IPS DF 6.9 (cell line): ENCODE results near the gene ROPN1.
A peak's percentile ranks its signal among the peaks of the same experiment; 100 is the strongest.
"Not testable (repeated sequence)": the region's sequence is repeated elsewhere in the genome, so short reads cannot be mapped to it uniquely, and the experiment has no call there.

Source experiments
- DNase-seq: peaks from one replicate; pipeline ENCODE4 v3.0.0-alpha.2; 2013; ENCODE audit warnings: low read depth, low spot score
- H3K27ac ChIP-seq: one replicate; pipeline ENCODE4 v1.5.1; 2013; ENCODE audit warnings: low read length, control low read depth
- H3K27me3 ChIP-seq: 2 replicates; pipeline ENCODE4 v1.6.1; 2013; ENCODE audit warnings: mild to moderate bottlenecking, low read length; ENCODE audit not compliant: control insufficient read depth, insufficient read depth
- H3K36me3 ChIP-seq: 2 replicates; pipeline ENCODE4 v1.6.1; 2013; ENCODE audit warnings: low read length; ENCODE audit not compliant: control insufficient read depth, insufficient read depth
- H3K4me1 ChIP-seq: 2 replicates; pipeline ENCODE4 v1.6.1; 2013; ENCODE audit warnings: low read length; ENCODE audit not compliant: control insufficient read depth, insufficient read depth
- H3K4me3 ChIP-seq: 2 replicates; pipeline ENCODE4 v1.5.1; 2013; ENCODE audit warnings: mild to moderate bottlenecking, low read length
- H3K9me3 ChIP-seq: 2 replicates; pipeline ENCODE4 v1.6.1; 2013; ENCODE audit warnings: low read length, inconsistent platforms; ENCODE audit not compliant: control insufficient read depth, insufficient read depth
- WGBS: extraction: QIAGEN DNeasy Blood & Tissue Kit; methylation state at CpG from one replicate; pipeline ENCODE4 v1.1.7; 2013; ENCODE audit warnings: mixed read lengths, missing lambda C conversion rate; ENCODE audit not compliant: insufficient read length, insufficient coverage; 5-methylcytosine and 5-hydroxymethylcytosine counted together

The ROPN1 gene

DNA sequence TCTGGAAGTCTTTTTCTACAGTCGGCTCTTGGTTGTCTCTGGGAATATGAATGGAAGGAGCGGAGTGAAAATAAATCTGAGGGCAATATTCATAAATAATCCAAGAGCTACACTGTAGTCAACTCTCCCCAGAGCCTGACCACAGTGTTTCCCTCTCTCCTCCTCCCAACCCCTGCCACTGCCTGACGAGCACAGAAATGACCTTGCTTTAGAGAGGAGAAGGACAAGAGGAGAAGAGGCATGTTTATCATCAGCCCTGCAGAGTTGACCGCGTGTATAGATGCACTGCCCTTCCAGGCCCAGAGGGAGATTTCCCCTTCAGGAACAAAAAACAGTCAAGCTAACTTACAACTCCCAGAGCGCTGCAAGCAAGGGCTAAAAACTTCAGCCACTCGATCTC lies 16.9 kb downstream of the ROPN1 start:
- not testable (repeated sequence) for H3K9me3 ChIP-seq
- no CpG with 5 or more reads among the region's 7 CpGs for WGBS

DNA sequence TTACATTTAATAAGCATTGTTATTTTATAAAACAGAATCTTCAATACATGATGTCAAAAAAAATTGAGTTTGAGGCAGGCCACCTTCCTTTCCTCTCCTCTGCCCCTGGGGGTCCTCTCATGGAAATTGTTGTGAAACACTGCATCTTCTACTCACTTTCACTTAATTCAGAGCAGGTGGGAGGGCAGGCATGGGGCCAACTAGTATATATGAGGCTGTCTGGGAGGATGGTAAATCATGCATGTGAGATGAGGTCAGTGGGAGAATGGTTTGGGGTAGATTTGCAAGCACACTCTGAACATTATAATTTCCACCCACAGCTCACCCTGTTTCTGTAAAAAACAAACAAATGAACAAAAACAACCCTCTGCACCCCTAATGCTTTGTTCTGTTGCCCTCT lies 20.5 kb downstream of the ROPN1 start:
- H3K4me1 ChIP-seq, result no peaks in the 10 kb centered on the region
- no peaks in the 10 kb centered on the region for H3K36me3 ChIP-seq
- H3K27me3 ChIP-seq, result no peaks in the 10 kb centered on the region
- DNase-seq, result no peak
- no peak overlapping the region for H3K27ac ChIP-seq
- H3K9me3 ChIP-seq, result no peaks in the 10 kb centered on the region
- no peak overlapping the region for H3K4me3 ChIP-seq

More for the DNA sequence above, 16.9 kb downstream of the ROPN1 start:
- not testable (repeated sequence) for H3K4me3 ChIP-seq, H3K4me1 ChIP-seq, H3K27ac ChIP-seq, DNase-seq, H3K36me3 ChIP-seq, H3K27me3 ChIP-seq

DNA sequence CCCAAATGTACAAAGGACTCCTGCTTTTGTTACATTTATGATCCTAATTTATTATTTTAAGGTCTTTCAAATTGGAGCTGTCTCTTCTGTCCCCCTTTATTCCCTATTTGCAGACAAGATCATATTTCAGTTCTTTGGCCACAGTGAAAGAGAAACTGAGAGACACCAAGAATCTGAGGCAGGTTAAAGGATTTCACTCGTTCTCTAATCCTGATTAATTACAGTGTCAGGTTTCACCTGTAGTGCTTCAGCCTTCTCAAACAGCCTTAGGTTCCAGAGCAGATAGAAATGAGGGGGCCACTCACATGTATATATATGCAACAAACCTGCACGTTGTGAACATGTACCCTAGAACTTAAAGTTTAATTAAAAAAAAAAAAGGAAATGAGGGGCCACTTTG lies 24.7 kb downstream of the ROPN1 start:
- DNase-seq, H3K9me3 ChIP-seq, H3K36me3 ChIP-seq, H3K27ac ChIP-seq, H3K4me1 ChIP-seq, H3K27me3 ChIP-seq, H3K4me3 ChIP-seq: not testable (repeated sequence)
- WGBS, result no CpG with 5 or more reads among the region's 2 CpGs

GRCh38 chr3:123966799-123967198 lies 25.1 kb downstream of the ROPN1 start:
- H3K36me3 ChIP-seq, DNase-seq, H3K27ac ChIP-seq, H3K9me3 ChIP-seq, H3K4me1 ChIP-seq, H3K4me3 ChIP-seq, H3K27me3 ChIP-seq: not testable (repeated sequence)
- whole genome bisulfite sequencing, result no CpG with 5 or more reads among the region's 1 CpG

GRCh38 chr3:123964793-123965192 lies 27.1 kb downstream of the ROPN1 start:
- H3K9me3 ChIP-seq, H3K4me1 ChIP-seq, H3K27ac ChIP-seq, H3K27me3 ChIP-seq, DNase-seq, H3K4me3 ChIP-seq, H3K36me3 ChIP-seq: not testable (repeated sequence)
- WGBS, result no CpG with 5 or more reads among the region's 1 CpG

- Histone ChIP-seq H3K27ac (no peak overlapping the region), H3K36me3 (no peaks in the 10 kb centered on the region), H3K4me3 (no peak overlapping the region; the same call in 1 of the 2 replicates), H3K27me3 (no peaks in the 10 kb centered on the region), H3K4me1 (no peaks in the 10 kb centered on the region), H3K9me3 (no peaks in the 10 kb centered on the region)
- DNase-seq, result no peak
- no CpG with 5 or more reads among the region's 15 CpGs for WGBS
These were observed 30.4 kb downstream of the ROPN1 start for GRCh38 chr3:123961508-123961856.

GRCh38 chr3:123960781-123961507 lies 31.0 kb downstream of the ROPN1 start, which contains the start of gene CCDC14:
CCDC14 (minus strand) TSS chr3:123961229; CDS start chr3:123961173, 56 bp downstream.
- Histone ChIP-seq H3K27ac (no peak within 1 kb of the TSS), H3K4me3 (peak within 1 kb of the TSS; percentile 76), H3K27me3 (no peaks in the 10 kb centered on the region), H3K36me3 (no peaks in the 10 kb centered on the region), H3K4me1 (no peaks in the 10 kb centered on the region), H3K9me3 (no peaks in the 10 kb centered on the region)
- peak; percentile 94 for DNase-seq
- WGBS, result no CpG with 5 or more reads among the region's 55 CpGs

- H3K4me1 ChIP-seq, result no peaks in the 10 kb centered on the region
- no peak for DNase-seq
- H3K27ac ChIP-seq, result no peak overlapping the region
- no peak overlapping the region for H3K4me3 ChIP-seq
- WGBS, result no CpG with 5 or more reads among the region's 4 CpGs
- no peaks in the 10 kb centered on the region for H3K27me3 ChIP-seq
- no peaks in the 10 kb centered on the region for H3K9me3 ChIP-seq
- peaks cover 9% of the 10 kb centered on the region; the same call in 1 of the 2 replicates for H3K36me3 ChIP-seq
These were observed 38.2 kb downstream of the ROPN1 start for GRCh38 chr3:123953735-123954134.

GRCh38 chr3:123952844-123953520 lies 38.9 kb downstream of the ROPN1 start:
- peaks cover 9% of the 10 kb centered on the region; the same call in 1 of the 2 replicates for H3K36me3 ChIP-seq
- WGBS, result no CpG with 5 or more reads among the region's 4 CpGs

GRCh38 chr3:123951522-123952447 lies 40.1 kb downstream of the ROPN1 start:
- 100% methylated on average over 1 of the region's 6 CpGs for WGBS
- no peak for DNase-seq
- Histone ChIP-seq H3K27me3 (no peaks in the 10 kb centered on the region), H3K9me3 (no peaks in the 10 kb centered on the region), H3K4me1 (no peaks in the 10 kb centered on the region), H3K27ac (no peak overlapping the region), H3K4me3 (no peak overlapping the region), H3K36me3 (peaks cover 12% of the 10 kb centered on the region; the same call in 1 of the 2 replicates)

More at GRCh38 chr3:123952844-123953520, 38.9 kb downstream of the ROPN1 start:
- H3K4me3 ChIP-seq, result no peak overlapping the region
- H3K27ac ChIP-seq, result no peak overlapping the region
- DNase-seq, result no peak
- no peaks in the 10 kb centered on the region for H3K9me3 ChIP-seq
- H3K27me3 ChIP-seq, result no peaks in the 10 kb centered on the region
- no peaks in the 10 kb centered on the region for H3K4me1 ChIP-seq
